Trophoblast cell (in vitro differentiated cells and primary cell): ENCODE results near the gene TEPSIN.
A peak's percentile ranks its signal among the peaks of the same experiment; 100 is the strongest.

Source experiments
- DNase-seq, 2 donors: peaks; one replicate each; pipeline ENCODE4 v3.0.0-alpha.2; 2016
- H2AFZ ChIP-seq: 2 replicates; pipeline ENCODE4 v1.6.1; 2013; ENCODE audit warnings: low read length, moderate library complexity, mild to moderate bottlenecking; ENCODE audit not compliant: insufficient read depth, poor library complexity
- H2AK5ac ChIP-seq: 2 replicates; pipeline ENCODE4 v1.6.1; 2013; ENCODE audit warnings: mild to moderate bottlenecking, low read length
- H2BK120ac ChIP-seq: 2 replicates; pipeline ENCODE4 v1.6.1; 2013; ENCODE audit warnings: low read length, mild to moderate bottlenecking, moderate library complexity; ENCODE audit not compliant: insufficient read depth, poor library complexity
- H2BK12ac ChIP-seq: 2 replicates; pipeline ENCODE4 v1.6.1; 2013; ENCODE audit warnings: mild to moderate bottlenecking, low read length, moderate library complexity
- H2BK5ac ChIP-seq: 2 replicates; pipeline ENCODE4 v1.6.1; 2013; ENCODE audit warnings: low read length, low read depth, moderate library complexity, mild to moderate bottlenecking; ENCODE audit not compliant: poor library complexity
- H3K14ac ChIP-seq: 2 replicates; pipeline ENCODE4 v1.6.1; 2013; ENCODE audit warnings: mild to moderate bottlenecking, low read length
- H3K18ac ChIP-seq: 2 replicates; pipeline ENCODE4 v1.6.1; 2013; ENCODE audit warnings: mild to moderate bottlenecking, low read length
- H3K23ac ChIP-seq: 2 replicates; pipeline ENCODE4 v1.6.1; 2013; ENCODE audit warnings: low read length
- H3K27ac ChIP-seq: 2 replicates; pipeline ENCODE4 v1.5.1; 2013; ENCODE audit warnings: low read depth, mild to moderate bottlenecking, inconsistent platforms, low read length, moderate library complexity
- H3K27me3 ChIP-seq: 2 replicates; pipeline ENCODE4 v1.6.1; 2013; ENCODE audit warnings: inconsistent platforms, mild to moderate bottlenecking, low read length, moderate library complexity; ENCODE audit not compliant: insufficient read depth
- H3K36me3 ChIP-seq, 2 experiments: 1 replicate in 1 of 2; 2 replicates in 1 of 2; pipeline ENCODE4 v1.6.1; 2013; ENCODE audit warnings: low read length in 2 of 2, mild to moderate bottlenecking in 2 of 2, moderate library complexity in 1 of 2; ENCODE audit not compliant: insufficient read depth in 2 of 2, control insufficient read depth in 1 of 2
- H3K4ac ChIP-seq: 2 replicates; pipeline ENCODE4 v1.6.1; 2013; ENCODE audit warnings: low read depth, mild to moderate bottlenecking, low read length, moderate library complexity
- H3K4me1 ChIP-seq, 2 experiments: 1 replicate in 1 of 2; 2 replicates in 1 of 2; pipeline ENCODE4 v1.6.1; 2013; ENCODE audit warnings: low read length in 2 of 2, mild to moderate bottlenecking in 2 of 2, moderate library complexity in 1 of 2; ENCODE audit not compliant: insufficient read depth in 2 of 2, control insufficient read depth in 1 of 2
- H3K4me2 ChIP-seq: 2 replicates; pipeline ENCODE4 v1.6.1; 2013; ENCODE audit warnings: inconsistent platforms, mild to moderate bottlenecking, low read length, moderate library complexity
- H3K4me3 ChIP-seq: 2 replicates; pipeline ENCODE4 v1.5.1; 2013; ENCODE audit warnings: mild to moderate bottlenecking, low read depth, low read length, inconsistent platforms
- H3K79me1 ChIP-seq: one replicate; pipeline ENCODE4 v1.6.1; 2013; ENCODE audit warnings: low read length
- H3K79me2 ChIP-seq: 2 replicates; pipeline ENCODE4 v1.6.1; 2013; ENCODE audit warnings: low read length, mild to moderate bottlenecking; ENCODE audit not compliant: control insufficient read depth, insufficient read depth, poor library complexity
- H3K9ac ChIP-seq: 2 replicates; pipeline ENCODE4 v1.6.1; 2013; ENCODE audit warnings: mild to moderate bottlenecking, low read length
- H3K9me3 ChIP-seq: 2 replicates; pipeline ENCODE4 v1.6.1; 2013; ENCODE audit warnings: low read depth, mild to moderate bottlenecking, control low read depth, inconsistent platforms, low read length; ENCODE audit not compliant: insufficient read depth
- H4K12ac ChIP-seq: 2 replicates; pipeline ENCODE4 v1.6.1; 2013; ENCODE audit warnings: low read depth, mild to moderate bottlenecking, low read length, moderate library complexity
- H4K8ac ChIP-seq: 2 replicates; pipeline ENCODE4 v1.6.1; 2013; ENCODE audit warnings: low read depth, mild to moderate bottlenecking, low read length, moderate library complexity
- H4K91ac ChIP-seq: one replicate; pipeline ENCODE4 v1.6.1; 2013; ENCODE audit warnings: low read depth, mild to moderate bottlenecking, low read length, moderate library complexity
- WGBS: extraction: QIAGEN DNeasy Blood & Tissue Kit; methylation state at CpG from one replicate; pipeline ENCODE4 v1.1.7; 2013; ENCODE audit warnings: missing lambda C conversion rate; ENCODE audit not compliant: insufficient read length, insufficient coverage; ENCODE audit errors: extremely low coverage; 5-methylcytosine and 5-hydroxymethylcytosine counted together

The TEPSIN gene

GRCh38 chr17:81221842-81222619 lies 16.8 kb downstream of the TEPSIN start:
- no peak overlapping the region for H2AK5ac ChIP-seq
- peak overlapping the region; percentile 88 for H3K4me3 ChIP-seq
- DNase-seq, result peak in 1 of 2 donors; percentile 10
- H3K4ac ChIP-seq, result no peak overlapping the region
- H2BK120ac ChIP-seq, result no peak overlapping the region
- H3K79me1 ChIP-seq, result peaks cover 5% of the 10 kb centered on the region
- H4K12ac ChIP-seq, result no peak overlapping the region
- H3K27me3 ChIP-seq, result no peaks in the 10 kb centered on the region
- no peak overlapping the region for H3K23ac ChIP-seq
- peak overlapping the region; percentile 71 for H3K14ac ChIP-seq
- peak overlapping the region; percentile 48 for H4K8ac ChIP-seq
- no peak overlapping the region for H2BK12ac ChIP-seq
- H3K79me2 ChIP-seq, result peaks cover 6% of the 10 kb centered on the region
- peaks cover 7 to 12% of the 10 kb centered on the region in 2 experiments for H3K4me1 ChIP-seq
- H3K9me3 ChIP-seq, result no peaks in the 10 kb centered on the region
- H2AFZ ChIP-seq, result peak overlapping the region; percentile 97
- H3K9ac ChIP-seq, result peak overlapping the region; percentile 71
- H3K18ac ChIP-seq, result peak overlapping the region; percentile 69
- H2BK5ac ChIP-seq, result no peak overlapping the region
- H3K27ac ChIP-seq, result no peak overlapping the region
- H3K4me2 ChIP-seq, result peak overlapping the region; percentile 92
- H3K36me3 ChIP-seq, result peaks cover 4 to 9% of the 10 kb centered on the region in 2 experiments
- no CpG with 5 or more reads among the region's 24 CpGs for WGBS
- H4K91ac ChIP-seq, result peak overlapping the region; percentile 71

GRCh38 chr17:81221371-81221841 lies 17.4 kb downstream of the TEPSIN start:
- no peak overlapping the region for H3K4ac ChIP-seq
- peaks cover 7 to 12% of the 10 kb centered on the region in 2 experiments for H3K4me1 ChIP-seq
- no peaks in the 10 kb centered on the region for H3K9me3 ChIP-seq
- H3K23ac ChIP-seq, result no peak overlapping the region
- no peak overlapping the region for H3K9ac ChIP-seq
- no peak overlapping the region for H3K4me2 ChIP-seq
- no peak overlapping the region for H3K27ac ChIP-seq
- H3K4me3 ChIP-seq, result no peak overlapping the region
- no peak overlapping the region for H3K14ac ChIP-seq
- H2AK5ac ChIP-seq, result no peak overlapping the region
- H2BK120ac ChIP-seq, result no peak overlapping the region
- no peak overlapping the region for H4K8ac ChIP-seq
- H3K36me3 ChIP-seq, result peaks cover 4 to 9% of the 10 kb centered on the region in 2 experiments
- no peak overlapping the region for H2BK5ac ChIP-seq
- H4K91ac ChIP-seq, result no peak overlapping the region
- no peak for DNase-seq
- H3K79me1 ChIP-seq, result peaks cover 5% of the 10 kb centered on the region
- no peak overlapping the region for H2BK12ac ChIP-seq
- no peaks in the 10 kb centered on the region for H3K27me3 ChIP-seq
- H3K18ac ChIP-seq, result no peak overlapping the region
- no peak overlapping the region for H4K12ac ChIP-seq
- peaks cover 6% of the 10 kb centered on the region for H3K79me2 ChIP-seq
- no CpG with 5 or more reads among the region's 11 CpGs for WGBS
- no peak overlapping the region for H2AFZ ChIP-seq

- Histone ChIP-seq H3K18ac (no peak overlapping the region), H3K4me2 (no peak overlapping the region), H3K27me3 (no peaks in the 10 kb centered on the region), H3K4me3 (no peak overlapping the region), H3K36me3 (peaks cover 4 to 9% of the 10 kb centered on the region in 2 experiments), H3K9ac (no peak overlapping the region), H3K79me2 (peaks cover 6% of the 10 kb centered on the region), H3K14ac (no peak overlapping the region), H2AFZ (no peak overlapping the region), H2AK5ac (no peak overlapping the region), H3K79me1 (peaks cover 5% of the 10 kb centered on the region), H3K27ac (no peak overlapping the region), H2BK12ac (no peak overlapping the region), H2BK5ac (no peak overlapping the region), H3K4ac (no peak overlapping the region), H3K23ac (no peak overlapping the region), H4K12ac (no peak overlapping the region), H4K8ac (no peak overlapping the region), H4K91ac (no peak overlapping the region), H2BK120ac (no peak overlapping the region), H3K4me1 (peaks cover 7 to 12% of the 10 kb centered on the region in 2 experiments), H3K9me3 (no peaks in the 10 kb centered on the region)
- no CpG with 5 or more reads among the region's 24 CpGs for WGBS
- no peak for DNase-seq
These were observed 19.2 kb downstream of the TEPSIN start for GRCh38 chr17:81219476-81220180.

- Histone ChIP-seq H4K8ac (no peak overlapping the region), H3K23ac (no peak overlapping the region), H3K27ac (no peak overlapping the region), H3K4me2 (no peak overlapping the region), H3K9me3 (no peaks in the 10 kb centered on the region), H2BK5ac (no peak overlapping the region), H3K14ac (no peak overlapping the region), H3K4me3 (no peak overlapping the region), H2AK5ac (no peak overlapping the region), H4K12ac (no peak overlapping the region), H2BK120ac (no peak overlapping the region), H3K9ac (no peak overlapping the region), H3K36me3 (peaks cover 4 to 9% of the 10 kb centered on the region in 2 experiments), H2AFZ (no peak overlapping the region), H3K4ac (no peak overlapping the region), H3K18ac (peak overlapping the region; percentile 18), H3K79me1 (peaks cover 5% of the 10 kb centered on the region), H2BK12ac (no peak overlapping the region), H4K91ac (no peak overlapping the region), H3K27me3 (no peaks in the 10 kb centered on the region), H3K79me2 (peaks cover 6% of the 10 kb centered on the region), H3K4me1 (peaks cover 7 to 12% of the 10 kb centered on the region in 2 experiments)
- DNase-seq, result no peak
- no CpG with 5 or more reads among the region's 11 CpGs for WGBS
These were observed 19.9 kb downstream of the TEPSIN start for GRCh38 chr17:81218991-81219390.
